HUDEP-2 (cell line): ENCODE data around the gene PXDC1.

Experiments used
- DNase-seq, 76 experiments: peaks; one replicate each; lab custom pipeline; 2025; ENCODE audit not compliant: unreplicated experiment in 76 of 76; lab: John Stamatoyannopoulos, UW

PXDC1 gene

DNA sequence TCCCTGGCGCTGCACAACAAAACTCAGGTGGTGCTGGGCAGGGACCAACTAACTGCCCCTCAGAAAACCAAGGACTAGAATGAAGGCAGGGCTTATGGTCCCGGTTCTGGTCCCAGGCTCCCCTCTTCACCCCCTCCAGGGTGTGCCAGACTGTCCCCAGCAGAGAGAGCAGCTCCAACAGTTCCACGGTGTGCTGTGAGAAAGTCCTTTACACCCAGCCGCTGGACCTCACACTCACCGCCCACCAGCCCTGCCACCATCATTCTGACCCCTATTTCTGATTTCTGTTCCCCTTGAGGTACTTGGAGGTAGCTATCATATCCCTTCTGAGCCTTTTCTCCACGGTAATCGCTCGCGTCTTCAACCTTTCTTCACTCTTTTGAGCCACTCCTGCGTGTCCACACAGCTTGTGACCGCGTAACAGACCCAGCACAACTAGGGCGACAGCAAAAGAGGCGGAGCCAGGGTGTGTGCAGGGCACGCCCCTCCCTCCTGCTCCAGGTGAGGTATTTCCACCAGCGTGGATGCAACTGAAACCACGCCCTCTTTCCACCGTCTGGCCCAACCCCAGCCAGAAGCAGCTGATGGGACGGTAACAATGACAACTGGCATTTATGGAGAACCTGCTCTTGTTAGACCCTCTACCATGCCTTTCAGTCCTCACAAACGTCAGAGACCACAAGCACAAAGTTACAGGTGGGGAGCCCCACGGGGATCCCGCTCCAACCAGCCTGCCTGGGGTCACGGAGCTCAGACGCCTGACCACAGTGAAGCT, 2.3 kb downstream of the PXDC1 start:
- no peak for DNase-seq

DNA sequence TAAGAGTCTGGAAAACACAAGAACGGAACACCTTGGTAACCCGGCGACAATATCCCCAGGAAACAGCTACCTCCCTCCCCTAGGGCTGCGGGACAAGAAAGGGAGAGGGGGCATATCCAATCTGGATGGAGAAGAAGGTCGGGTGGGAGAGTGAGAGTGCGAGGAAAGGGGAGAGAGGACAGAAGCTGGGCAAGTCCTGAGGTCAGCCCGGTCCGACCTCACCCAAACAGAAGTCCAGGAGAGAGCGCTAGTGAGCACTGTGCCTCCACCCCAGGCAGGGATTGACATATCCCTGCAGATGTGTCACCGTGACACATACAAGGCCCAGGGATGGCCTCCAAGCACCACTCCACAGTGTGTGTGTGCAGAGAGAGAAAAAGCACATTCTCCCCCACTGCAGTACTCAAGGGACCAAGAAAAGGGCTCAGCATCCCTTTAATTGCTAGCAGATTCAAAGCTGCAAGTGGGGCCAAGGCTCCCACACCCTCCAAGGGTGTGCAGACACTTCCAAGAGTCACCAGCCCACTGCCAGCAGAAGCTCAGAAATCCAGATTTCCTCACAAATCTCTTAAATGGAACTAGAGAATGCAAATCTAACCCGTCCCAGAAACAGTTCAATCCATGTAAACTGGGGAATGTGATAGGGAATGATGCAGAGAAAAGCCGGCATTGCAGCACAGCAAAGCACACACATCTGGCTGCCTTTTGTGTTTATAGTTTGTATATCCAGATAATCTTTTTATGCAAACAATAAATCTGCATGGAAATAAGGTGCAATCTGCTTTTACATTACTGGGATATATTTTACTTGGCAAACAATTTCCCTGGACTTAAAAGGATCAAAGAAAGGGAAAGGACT, 3.1 kb downstream of the PXDC1 start:
- peak in 48 of 76 experiments; percentile 8 to 68 (median 41) for DNase-seq

DNA sequence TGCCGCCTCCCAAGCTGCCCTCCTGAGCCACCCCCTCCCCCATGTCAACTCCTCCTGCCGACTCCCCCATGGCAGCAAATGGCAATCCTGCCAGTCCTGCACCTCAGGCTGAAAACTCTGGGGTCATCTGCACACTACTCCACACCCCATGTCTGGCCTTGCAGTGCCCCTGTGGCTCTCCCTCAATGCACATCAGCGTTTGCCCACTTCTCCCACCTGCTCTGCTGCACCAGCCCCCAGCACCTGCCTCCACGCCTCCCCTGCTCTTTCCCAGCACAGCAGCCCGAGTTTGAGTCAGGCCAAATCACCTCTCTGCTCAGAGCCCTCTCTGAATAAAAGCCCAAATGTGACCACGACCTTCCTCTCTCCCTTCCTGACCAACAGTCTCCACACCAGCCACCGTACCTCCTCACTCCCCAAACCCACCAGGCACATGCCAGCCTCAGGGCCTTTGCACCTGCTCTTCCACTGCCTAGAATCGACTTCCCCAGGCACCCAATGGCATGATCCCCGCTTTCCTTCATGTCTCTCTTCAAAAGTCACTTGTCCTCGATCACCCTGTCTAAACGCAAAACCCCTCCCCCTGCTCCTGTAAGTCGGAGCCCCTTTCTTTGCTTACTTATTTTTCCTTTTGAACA, 4.3 kb downstream of the PXDC1 start:
- no peak for DNase-seq

DNA sequence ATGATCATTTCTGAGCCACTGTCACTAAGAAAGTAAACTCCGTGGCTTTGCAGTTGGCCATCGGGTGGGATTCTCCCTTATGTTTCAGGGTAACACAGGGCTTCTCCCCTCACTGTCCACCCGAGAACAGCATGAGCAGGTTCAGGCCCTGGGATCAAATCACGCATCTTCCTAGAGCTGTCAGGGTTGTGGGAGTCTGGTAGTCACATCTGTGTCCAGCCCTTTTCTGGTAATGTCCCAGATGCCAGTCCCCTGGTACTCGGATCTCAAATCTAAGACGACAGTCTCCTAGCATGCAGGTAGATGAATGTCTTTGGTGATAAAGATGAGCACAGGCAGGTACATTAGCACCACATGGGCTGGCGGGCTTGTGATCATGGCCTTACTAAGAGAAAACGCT, 4.8 kb downstream of the PXDC1 start:
- DNase-seq = no peak

DNA sequence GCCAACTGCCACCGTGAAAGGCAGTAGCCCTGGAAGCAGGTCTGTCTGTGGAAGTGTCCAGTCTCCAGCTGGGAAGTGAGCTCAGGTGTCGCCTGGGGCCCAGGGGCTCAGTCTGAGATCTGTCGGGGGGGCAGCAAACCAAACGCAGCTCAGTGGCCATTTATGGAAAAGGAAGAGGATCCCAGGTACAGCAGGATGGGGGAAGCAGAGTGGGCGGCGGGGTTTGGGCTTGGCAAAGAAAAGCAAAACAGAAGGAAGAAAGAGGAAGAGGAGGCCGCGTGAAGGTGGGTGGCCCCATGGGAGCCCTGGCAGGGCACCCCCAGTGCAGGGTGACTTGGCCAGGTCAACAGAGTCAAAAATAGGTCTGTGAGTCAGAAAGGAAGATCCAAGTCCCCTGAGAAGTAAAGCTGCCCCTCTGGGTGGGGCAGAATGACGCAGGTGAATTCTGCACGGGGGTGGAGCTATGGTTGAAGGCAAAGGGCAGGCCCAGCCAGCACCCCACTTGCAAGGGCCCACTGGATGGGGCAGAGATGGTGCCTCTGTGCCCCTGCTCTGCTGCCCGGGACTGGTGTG, 5.3 kb downstream of the PXDC1 start:
- DNase-seq = no peak

DNA sequence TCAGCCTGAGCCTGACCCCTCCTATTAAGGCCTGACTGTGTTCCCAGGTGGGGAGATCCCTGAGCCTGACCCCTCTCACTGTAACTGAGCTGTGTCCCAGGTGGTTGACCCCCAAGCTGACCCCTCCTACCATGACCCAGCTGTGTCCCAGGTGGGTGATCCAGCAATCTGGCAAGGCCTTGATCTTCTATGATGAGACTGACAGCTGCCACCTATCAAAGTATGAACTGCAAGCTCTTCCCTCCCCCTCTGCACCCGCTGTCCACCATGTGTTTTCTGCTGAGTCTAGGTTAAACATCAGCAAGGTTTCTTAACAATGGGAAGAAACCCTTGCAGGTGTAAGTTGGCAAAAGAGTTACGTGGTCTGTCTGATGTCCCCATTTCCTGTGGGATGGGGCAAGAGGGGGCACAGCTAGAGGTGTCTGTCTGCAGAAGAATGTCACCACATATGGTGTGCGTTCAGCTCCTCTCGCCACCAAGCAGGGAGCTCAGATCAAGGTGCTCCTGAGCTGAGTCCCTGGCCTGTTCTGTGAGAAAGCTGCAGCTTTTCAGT, 5.9 kb downstream of the PXDC1 start:
- DNase-seq = no peak

DNA sequence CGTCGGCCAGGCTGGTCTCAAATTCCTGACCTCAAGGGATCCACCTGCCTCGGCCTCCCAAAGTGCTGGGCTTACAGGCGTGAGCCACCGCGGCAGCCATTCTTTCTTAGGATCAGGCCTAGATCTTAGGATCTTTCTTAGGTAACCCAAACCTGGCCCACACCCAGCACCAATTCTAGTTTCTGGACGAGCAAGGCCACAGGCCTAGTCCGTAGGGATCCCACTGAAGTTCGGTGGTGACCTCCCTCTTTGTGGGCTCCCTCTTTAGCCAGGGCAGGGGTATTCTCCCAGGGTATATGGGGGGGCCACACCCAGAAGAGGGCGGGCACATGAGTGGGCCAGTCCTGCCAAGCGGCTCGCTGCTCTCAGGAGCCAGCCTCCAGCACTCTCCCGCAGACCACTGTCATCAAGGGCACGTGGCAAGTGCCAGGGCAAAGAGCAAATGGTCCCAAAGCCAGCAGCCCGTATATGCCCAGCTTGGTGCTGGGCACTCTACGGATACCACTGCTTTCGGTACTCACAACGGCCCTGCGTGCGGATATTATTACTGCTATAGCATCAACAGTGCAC, 6.5 kb downstream of the PXDC1 start:
- DNase-seq = no peak

DNA sequence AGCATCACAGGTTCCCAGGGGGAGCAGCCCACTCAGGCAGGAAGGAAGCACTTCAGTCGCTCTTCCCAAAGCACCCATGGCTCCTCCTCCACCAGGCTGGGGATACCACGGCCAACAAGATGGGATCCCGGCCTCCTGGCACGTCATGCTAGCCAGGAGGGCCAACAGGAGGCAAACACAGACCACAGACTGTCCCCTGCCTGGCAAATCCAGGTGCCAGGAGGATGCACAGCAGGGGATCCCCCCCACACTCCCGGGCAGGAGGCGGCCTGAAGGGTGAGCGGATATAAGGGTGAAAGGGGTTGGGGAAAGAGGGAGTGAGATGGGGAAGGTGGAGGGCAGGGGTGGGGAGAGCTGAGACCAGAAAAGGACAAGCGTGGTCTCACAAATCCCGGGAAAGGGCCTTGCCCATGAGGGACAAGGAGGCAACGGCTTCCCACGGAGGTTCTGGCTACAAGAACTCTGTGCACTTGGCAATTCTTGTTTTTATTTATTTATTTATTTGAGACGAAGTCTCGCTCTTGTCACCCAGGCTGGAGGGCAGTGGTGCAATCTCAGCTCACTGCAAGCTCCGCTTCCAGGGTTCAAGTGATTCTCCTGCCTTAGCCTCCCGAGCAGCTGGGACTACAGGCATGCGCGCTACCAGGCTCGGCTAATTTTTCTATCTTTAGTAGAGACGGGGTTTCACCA, 7.2 kb downstream of the PXDC1 start:
- DNase-seq = no peak

DNA sequence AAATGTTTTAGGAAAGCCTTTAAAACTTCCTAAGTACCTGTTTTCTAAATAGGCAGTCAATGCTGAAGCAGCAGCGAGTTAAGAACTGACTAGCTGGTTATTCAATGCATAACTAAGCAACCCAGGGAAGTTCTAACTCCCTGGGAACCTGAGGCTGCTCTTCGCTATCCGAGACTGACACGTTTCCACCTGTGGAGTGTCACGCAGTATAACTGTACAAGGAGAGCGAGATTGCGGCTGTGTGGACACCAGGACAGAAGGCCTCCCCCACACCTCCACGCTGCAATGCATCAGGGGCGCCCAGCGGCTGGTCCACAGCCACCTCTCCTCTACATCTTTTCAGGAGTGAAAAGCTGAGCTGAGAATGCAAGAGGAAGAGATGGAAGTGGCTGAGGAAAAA, 8.0 kb downstream of the PXDC1 start:
- no peak for DNase-seq

DNA sequence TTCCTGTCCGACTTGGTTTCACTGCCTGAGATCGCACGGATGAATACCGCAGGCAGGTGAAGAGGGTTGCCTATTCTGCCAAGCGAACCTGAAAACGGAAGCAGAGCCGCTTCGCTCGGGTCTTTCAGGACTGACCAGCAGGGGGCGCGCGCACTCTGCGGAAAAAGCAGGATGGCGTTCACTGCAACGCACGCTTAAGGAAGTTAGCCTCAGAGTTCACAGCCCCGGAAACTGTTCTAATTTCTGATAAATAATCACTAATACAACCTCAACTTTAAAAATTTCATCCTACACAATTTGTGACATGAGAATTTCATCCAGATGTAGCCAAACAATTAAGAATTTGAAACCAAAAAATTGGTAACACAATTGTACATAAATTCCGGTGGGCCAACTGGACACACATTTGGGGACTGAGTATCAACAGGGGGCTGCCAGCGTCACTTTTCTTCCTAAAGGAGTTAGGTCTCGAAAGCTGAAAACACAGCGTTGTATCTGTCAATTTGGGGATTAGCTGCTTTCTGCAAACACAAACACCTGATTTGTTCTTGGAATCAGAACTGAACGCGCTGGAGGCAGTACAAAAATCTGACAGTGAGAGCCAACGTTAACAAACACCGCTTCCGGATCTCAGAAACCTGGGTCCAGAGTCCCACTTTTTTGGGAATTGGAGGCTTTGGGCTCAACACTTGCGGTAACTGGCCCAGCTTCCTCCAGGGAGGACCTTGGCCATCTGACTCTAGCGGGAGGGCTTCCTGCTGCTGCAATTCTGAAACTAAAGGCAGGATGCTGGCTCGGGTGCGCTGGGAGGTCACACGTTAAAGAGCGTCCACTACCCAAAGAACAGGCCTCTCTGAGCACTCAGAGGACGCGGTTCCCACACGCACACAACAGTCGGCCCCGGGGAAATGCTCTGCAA, 8.8 kb downstream of the PXDC1 start:
- DNase-seq = peak in 67 of 76 experiments; percentile 27 to 87 (median 67)

DNA sequence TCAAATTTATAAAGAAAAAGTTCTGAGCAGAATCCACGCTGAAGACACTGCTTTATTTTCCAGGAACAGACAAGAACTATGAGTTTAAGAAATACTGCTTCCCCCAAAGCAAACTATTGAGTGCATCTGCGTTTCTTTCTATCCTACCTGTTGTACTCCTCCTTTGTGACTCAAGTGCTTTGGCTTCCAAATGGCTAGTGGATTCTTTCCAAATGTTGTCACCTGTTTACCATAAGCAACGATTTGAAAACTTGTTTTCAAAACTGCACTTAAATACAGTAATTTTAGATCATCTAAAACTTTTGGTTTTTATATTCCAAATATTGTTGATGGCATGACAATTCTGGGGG, 9.5 kb downstream of the PXDC1 start:
- DNase-seq = no peak

DNA sequence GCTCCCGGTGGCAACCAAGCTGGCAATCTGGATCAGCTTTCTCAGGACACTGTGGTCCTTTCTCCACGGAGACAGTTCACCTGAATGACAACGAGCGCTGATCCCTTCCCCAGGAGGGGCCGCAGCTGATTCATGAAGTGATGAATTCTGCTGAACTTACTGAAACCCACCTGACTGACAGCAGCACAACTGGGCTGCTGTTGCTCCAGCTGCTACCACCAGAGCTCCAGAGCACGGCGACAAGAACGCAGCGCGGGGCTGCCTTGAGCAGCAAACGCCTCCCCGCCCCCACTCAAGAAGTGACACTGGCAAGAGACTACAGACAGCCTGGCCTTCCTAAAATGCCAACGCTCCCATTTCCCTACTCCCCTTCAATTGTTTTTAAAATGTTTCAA, 10.0 kb downstream of the PXDC1 start:
- no peak for DNase-seq

DNA sequence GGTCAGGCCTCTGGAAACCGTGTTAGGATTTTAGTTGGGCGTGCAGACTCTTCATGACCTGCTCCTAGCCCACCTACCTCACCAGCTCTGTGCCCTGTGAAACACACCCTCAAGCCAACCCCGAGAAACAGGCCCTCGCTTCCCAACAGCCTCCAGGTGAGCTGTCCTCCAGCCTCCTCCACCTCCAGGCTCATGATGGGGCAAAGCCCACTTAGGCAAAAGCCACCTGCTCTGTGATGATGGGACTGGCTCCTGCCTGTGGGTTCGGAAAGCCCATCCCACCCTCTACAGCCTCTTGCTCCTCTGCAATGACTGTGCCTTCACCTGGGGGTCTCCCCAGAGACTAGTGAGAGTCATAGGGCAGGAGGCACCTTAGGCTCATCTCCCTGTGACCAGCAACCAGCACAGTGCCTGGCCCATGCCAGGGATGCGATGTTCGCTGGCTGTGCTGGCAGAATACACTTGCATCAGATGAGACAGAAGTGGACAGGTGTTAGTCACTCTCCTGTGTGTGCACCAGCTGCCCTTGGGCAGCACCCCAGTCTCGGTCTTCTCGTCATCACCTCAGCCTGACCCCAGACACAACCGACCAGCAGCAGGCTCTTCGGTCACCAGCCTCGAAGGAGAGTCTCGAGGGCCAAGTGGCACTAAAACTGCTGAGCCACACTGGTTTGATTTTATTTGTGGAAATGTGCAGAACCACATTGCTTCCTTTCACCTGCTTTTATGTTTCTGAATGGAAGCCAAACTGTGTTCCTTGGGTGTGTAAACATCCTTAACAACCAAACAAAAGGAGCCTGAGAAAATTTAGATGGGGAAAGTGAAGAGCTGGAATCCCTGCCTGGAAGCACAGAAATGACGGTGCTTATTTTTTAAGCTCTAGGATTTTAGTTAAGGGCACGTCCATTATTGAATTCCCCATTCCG, 10.7 kb downstream of the PXDC1 start:
- no peak for DNase-seq

DNA sequence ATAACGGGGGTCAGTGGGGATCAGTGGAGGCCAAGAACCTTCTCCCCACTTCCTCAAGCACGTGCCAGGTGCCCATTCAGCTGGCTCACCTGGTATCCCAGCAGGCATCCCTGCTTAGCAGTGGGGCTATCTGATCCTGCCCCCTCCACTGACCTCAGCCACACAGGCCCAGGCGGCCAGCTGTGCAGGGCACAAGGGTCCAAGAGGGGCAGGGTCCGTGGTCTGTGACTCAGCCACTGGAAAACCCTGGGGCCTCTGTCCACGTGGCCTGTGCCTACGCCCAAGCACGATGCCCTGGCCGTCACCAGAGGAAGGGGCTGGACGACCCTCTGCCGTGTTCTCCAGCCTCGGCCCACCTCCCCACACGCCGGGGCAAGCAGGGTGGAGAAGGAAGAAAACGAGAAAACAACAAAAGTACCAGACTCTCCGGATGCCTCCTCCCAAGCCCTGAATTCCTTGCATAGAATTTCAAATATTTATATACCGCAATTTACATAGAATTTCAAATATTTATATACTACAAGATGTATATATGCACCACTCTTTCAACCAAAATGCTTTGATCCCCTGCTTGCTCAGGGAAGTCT, 12.1 kb downstream of the PXDC1 start:
- DNase-seq = no peak

DNA sequence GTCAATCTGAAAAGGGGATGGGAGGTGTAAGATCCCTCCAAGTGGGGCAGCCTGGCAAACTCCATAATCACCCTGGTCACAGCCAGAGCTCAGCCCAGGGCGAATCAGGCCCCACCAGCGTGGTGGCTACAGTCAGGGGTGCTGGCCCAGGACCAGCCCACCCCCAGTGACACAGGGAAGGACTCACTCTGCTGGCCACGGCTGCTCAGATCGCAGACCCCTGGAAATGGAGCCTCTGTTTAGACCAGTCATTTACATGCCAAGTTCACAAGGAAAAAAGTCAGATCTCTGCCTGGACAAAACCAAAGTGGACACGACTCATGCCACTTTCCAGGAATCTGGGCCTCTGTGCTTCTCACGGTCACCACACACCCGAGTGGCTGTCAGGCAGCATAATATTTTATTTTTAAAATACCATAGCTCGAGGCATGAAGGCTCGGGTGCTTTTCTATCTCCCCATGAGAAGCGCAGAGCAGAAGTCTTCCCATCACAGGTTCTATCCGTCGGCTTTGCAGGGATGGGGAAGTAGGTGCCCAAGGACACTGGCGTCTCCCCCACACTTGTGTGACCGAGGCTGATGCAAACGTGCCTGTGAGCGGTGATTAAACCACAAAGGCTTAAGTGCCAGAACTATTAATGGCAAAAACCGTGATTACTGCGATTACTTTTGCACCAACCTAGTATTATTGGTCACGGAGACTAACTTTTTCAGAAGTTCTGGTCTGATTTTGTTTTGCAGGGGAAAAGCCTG, 13.0 kb downstream of the PXDC1 start:
- no peak for DNase-seq

DNA sequence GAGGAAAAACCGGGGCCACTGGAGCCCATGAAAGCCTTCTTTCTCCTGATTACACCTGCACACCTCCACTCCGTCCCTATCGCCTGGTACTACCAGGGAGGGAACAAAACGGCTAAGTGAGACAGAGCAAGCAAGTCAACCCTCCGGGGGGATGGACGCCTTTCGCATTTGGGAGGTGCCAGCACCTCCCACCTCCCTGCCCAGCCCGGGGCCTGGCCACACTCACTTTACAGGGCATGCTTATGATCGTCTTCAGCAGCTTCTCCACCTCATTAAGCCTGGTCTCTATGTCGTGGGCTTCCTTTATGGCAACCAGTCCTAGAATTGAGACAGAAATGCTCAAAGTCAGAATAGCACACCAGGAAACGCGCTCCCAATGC, 13.7 kb downstream of the PXDC1 start:
- DNase-seq = no peak
